HG03342 (cell line): Measurements from ENCODE around the gene OPCML.

ENCODE experiments used
- ATAC-seq: cut with Tn5 transposase; IDR thresholded peaks from one replicate; pipeline ENCODE4 v1.9.1; 2021; ENCODE audit warnings: mild to moderate bottlenecking, moderate library complexity; ENCODE audit not compliant: unreplicated experiment

OPCML gene

DNA sequence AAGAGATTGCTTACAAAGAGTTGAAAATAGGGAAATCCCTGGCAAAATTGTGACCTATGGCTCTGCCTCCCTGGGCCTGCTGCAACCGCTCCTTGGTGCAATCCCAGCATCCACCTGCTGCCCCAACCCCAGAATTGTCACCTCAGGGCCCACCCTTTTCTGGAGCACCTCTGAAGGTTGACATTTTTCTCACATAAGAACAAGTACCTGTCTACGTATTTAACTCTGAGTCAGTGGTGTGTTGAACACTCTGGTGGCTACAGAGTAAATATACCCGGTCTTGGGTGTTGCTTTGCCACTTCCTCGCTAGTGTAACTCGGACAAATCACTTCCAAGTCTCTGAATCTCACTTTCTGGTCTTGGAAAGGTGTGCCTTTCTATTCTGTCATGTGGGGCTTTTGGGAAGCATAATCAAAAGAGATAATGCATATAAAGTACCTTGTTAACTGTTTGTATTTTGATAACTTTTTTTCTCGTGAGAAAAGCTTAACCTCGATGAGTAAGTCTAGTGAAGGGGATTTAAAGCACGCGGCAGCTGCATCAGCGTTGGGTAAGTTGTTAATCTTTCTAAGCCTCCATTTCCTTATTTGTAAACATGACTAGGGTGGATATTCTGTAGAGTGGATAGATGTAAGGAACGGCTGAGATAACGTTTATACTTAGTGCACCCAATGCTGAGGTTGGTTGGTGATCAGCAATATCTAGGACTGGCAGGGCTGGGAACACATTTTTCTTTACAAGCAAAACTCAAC is 881.2 kb downstream of the OPCML start:
- ATAC-seq = no peak

- ATAC-seq = no peak
Observed at GRCh38 chr11:132649277-132649676, 883.0 kb downstream of the OPCML start.

DNA sequence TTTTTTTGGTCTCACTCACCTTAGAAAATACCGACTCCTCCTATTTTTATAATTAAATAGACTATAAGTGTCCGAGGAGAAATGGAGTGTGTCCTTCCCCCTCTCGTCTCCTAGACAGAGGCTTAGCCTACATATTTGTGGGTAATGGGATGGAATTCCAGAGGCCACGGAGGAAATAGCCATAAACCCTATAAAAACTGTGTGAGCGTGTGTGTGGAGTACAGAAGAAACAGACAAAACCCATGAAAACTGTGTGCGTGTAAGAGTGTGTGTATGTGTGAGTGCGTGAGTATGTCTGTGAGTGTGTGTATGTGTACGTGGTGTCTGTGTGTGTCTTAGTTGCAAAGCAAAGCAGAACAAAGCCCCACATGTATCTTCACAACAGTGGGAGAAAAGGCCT is 883.5 kb downstream of the OPCML start:
- ATAC-seq = no peak

GRCh38 chr11:132646890-132647289 is 885.4 kb downstream of the OPCML start:
- no peak for ATAC-seq

GRCh38 chr11:132644520-132645239 is 887.6 kb downstream of the OPCML start:
- ATAC-seq = no peak

- no peak for ATAC-seq
Observed at GRCh38 chr11:132643239-132643638, 889.1 kb downstream of the OPCML start.

DNA sequence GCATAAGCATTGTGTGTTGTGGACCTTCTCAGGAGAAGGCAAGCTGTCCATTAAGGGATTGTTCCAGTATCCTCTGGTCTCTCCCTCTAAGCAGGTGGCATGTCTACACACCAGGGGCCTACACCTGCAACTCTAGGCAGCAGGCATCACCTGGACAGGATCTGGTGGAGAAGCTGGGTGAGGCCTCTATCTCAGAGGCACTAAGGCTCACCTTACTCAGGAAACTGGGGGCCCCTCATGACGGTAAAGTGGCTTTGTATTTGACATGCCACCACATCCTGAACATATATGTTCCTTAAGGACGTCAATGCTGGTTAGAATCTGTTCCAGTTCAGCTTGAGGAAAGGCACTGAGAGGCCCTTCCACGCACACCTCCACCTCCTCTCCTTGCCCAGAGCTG is 891.3 kb downstream of the OPCML start:
- ATAC-seq = no peak

GRCh38 chr11:132639986-132640385 is 892.3 kb downstream of the OPCML start:
- no peak for ATAC-seq

DNA sequence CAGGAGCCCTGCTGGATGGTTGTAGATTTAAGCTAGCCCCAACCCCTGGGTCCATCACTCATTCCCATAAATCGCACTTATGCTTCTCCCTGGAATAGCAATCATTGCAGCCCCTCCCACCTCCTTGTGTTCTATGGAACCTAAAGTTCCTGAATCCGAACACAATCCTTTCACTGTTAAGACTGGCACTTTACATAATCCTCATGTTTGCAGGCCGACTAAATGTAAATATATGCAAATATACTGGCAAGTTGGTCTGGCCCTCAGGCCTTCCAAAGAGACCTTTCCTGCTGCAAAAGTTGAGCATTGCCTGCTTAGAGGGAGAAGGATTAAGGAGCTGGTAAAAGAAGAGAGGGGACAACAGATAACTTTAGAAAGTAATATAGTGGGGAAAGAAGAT is 892.9 kb downstream of the OPCML start:
- no peak for ATAC-seq

GRCh38 chr11:132638423-132638822 is 893.9 kb downstream of the OPCML start:
- ATAC-seq = no peak

DNA sequence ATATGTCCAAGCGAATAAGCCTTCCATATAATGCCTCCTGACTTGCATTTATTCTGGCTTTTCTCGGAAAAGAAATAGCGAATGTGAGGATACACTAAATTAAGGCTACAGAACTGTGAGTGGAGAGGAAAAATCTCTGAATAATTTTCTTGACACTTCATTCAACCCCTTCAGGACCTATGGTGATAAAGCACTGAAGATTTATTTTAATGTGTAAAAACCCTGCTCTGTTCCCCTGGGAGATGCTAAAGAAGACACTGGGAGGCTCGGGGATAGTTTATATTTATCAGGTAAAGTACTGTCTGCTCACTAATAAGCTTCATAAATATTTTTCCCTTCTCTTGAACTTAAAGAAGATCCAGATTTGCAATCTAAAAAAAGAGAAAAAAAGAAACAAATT is 895.8 kb downstream of the OPCML start:
- no peak for ATAC-seq

DNA sequence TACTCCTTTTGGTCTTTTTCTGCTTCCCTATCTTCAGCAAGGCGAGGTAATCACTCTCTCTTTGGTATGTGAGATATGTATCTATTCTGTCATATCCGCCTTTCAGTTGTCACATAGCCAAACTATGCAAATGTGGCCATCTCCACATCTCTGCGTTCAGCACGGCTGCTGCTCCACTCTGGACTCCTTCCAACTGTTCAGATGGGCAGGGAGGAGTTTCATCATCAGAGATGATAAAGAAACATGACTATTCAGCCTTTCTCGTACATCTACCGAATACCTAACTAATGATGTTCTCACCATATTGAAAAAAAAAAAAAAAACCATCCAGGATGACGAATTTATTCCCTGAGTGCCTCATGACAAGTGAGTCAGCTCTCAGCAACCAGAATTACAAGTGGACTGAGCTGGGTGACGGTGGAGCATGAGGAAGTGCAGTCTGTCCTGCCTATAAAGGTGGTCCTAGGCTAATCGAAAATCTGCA is 899.6 kb downstream of the OPCML start:
- ATAC-seq = no peak

GRCh38 chr11:132631989-132632388 is 900.3 kb downstream of the OPCML start:
- no peak for ATAC-seq

DNA sequence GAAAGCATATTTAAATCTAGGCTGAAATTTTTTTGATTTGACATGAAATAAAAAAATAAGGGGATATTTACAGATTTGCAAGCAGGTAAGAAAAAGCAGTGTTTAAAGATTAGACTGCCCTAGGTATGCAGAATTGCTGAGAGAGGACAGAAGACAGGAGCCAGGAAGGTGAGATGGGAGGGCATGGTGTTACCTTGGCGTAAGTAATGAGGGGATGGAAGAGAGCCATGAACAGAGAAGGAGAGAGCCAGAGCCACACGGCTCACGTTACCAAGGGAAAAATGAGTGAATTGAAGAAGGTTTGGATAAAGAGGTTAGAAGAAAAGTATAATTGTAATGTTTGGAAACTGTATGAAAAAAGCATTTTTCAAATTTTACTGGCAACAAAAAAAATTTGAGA is 904.3 kb downstream of the OPCML start:
- ATAC-seq = no peak

- no peak for ATAC-seq
Observed at GRCh38 chr11:132626446-132626845, 905.9 kb downstream of the OPCML start.

- no peak for ATAC-seq
Observed at GRCh38 chr11:132623511-132623910, 908.8 kb downstream of the OPCML start.

- no peak for ATAC-seq
Observed at GRCh38 chr11:132621976-132622580, 910.2 kb downstream of the OPCML start.

- ATAC-seq = no peak
Observed at GRCh38 chr11:132620423-132620822, 911.9 kb downstream of the OPCML start.

GRCh38 chr11:132610791-132611190 is 921.5 kb downstream of the OPCML start:
- ATAC-seq = no peak

DNA sequence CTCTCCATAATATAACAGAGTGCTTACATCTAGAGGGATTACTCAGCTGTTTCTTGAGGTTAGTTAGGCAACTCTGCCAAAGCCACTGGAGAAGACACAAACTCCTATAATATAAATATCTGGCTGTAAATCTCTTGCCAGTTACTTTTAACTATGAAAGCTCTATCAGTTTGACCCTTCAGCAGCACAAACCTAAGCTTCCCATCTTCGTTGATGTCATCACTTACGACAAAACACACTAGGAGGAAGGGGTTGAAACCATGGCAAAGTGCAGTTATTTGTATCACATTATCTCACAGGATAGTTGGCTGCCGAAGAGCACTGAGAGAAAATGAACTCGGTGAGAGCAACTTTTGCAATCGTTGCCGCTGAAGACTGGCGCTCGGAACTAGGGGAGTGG is 922.1 kb downstream of the OPCML start:
- no peak for ATAC-seq

DNA sequence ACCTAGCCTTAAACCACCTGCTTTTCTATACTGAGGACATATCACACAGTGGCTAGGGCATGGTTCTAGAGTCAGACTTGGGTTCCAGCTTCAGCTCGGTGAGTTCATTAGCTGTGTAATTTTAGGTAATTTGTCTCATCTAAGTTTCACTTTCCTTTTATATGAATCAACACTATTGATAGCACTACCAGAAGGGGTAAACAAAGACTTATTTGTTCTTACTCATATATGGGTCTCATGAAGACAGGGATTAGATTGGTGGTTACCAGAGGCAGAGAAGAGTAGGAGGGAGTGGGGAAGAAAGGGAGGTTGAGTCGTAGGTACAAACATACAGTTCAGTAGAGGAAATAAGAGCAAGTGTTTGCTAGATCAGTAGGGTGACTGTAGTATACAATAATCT is 924.7 kb downstream of the OPCML start:
- ATAC-seq = no peak
